ENCODE measurements around the gene TBC1D1. TPM values are rescaled to one million over a fixed set of nuclear protein-coding genes. Genes with fewer than 3 reads are reported as not detected.

TBC1D1 gene
- total and polyA plus RNA-seq, 2 of the 8 experiments (the other 6 are each of a cell fraction or from before 2014, with no cell fraction given): 96.9 to 162 TPM

GRCh38 chr4:38132107-38132673 is 241.3 kb downstream of the TBC1D1 start (continued):
- TF ChIP-seq ASH2L (IDR thresholded peaks at IDR 0.05; ENCODE audit: low read length): no peak
- no peak for TF ChIP-seq GABPA (IDR thresholded peaks at IDR 0.05; ENCODE audit: borderline replicate concordance, insufficient read depth, low read length)
- no peak for TF ChIP-seq TAF1 (IDR thresholded peaks at IDR 0.05; ENCODE audit: low read depth, low read length)
- no peak for TF ChIP-seq ZNF274 (IDR thresholded peaks at IDR 0.05; ENCODE audit: borderline replicate concordance, extremely low read depth, low read length)
